ENCODE results near the gene EHBP1.

Gene EHBP1

GRCh38 chr2:62783679-62784078, 78.2 kb downstream of the EHBP1 start:
- no peak for DNase-seq

DNA sequence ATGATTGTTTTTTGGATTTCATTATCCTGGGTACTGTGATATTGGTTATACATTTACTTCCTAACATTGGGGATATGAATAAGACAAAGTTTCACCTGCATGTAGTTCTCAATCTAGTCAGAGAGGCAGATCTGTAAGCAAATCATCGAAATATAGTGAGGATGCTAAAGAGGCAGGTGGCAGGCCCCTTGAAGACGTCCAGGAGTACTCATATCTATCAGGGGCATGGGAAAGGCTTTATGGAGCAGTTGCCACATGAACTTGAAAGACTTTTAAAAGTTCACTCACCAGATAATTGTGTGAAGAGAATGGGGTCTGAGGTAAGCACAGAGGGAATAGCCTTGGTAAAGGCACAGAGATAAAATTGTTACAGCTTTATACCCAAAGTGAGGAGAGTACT, 78.8 kb downstream of the EHBP1 start:
- no peak for DNase-seq

GRCh38 chr2:62785216-62785615, 79.7 kb downstream of the EHBP1 start:
- DNase-seq = no peak

DNA sequence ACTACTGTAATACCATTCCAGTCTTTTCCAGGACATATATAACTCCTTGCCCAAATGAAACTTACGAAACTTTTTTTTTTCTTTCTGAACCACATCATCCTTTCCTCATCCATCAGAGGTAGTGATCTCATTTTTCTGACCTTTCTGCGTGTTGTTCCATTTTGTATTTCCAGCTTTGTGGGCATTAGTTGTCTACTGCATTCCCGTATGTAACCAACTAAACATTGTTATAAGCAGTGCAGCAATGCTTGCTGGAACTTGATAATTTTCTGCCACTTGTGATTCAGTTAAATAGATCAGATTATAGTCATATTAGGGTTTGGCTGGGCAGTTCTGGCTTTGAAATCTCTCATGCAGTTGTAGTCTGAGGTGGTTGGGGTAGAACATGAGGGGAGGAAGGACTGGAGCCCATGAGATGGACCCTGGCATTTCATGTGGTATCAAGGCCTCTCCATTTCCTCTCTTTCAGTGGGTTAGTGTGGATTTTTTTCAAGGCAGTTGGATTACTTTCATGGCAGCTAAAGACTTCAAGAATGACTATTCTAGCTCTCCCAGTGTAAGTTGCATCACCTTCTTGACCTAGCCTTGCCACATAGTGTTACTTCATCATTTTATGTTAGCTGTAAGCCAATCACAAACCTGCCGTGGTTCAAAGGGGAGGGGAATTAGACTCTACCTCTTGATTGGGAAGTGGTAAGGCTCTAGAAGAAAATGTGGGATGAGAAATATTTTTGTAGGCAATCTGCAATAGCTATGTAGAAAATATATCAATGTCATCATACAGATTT, 80.5 kb downstream of the EHBP1 start:
- no peak for DNase-seq

GRCh38 chr2:62787386-62787785, 81.9 kb downstream of the EHBP1 start:
- DNase-seq = no peak

- DNase-seq = no peak
Measured at GRCh38 chr2:62789518-62789917, 84.0 kb downstream of the EHBP1 start.

DNA sequence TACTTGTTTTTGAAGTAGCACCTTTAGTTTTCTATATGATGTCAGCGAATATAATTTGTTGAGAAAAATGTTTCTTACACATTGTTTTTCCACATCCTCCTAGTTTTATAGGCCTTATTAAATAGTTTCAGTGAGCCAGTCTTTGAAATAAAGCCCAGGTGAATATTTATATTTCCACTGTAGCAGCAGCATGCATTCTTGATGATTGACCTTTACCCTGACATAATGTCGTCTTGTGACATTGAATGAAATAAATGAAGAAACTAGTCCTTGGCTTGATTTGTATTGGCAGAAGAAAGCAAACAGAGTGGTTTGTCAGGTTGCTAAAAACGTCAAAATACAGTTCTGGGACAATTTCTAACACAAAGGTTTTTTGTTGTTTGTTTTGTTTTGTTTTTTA, 84.4 kb downstream of the EHBP1 start:
- no peak for DNase-seq

- no peak for DNase-seq
Measured at GRCh38 chr2:62792408-62792807, 86.9 kb downstream of the EHBP1 start.

DNA sequence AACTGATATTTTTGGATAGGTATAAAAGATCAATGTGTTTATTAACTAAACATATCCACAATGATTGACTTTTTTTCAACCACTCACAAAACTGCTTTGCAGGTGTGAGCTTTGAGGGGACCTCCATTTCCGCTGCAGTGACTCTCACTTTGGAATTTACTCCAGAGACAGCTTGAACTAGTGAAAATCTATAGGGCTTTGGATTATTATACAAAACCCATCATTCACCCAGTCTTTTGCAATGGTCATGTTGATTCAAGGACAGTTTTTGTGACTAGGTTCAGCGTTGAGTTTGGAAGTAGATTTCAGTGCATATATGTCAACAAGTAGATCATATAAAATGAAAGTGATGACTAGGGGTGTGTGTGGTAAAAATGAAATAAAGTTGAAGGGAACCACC, 87.7 kb downstream of the EHBP1 start:
- DNase-seq = no peak

DNA sequence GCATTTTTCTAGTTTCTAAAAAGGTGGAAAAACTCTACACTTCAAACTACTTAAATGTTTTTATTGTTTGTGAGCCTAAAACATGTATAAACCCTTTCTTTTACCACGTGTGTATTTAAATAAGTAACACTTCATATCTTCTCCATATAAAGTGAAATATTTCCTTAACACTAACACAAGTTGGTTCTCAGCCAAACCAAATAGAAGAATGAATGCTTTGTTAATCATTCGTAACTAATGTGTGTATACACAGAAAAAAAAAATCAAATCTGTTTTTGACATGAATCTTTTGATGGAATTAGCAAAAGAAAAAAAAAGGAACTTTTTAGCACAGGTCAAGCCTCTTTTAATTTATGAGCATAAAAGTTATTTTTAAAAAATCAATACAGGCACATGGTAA, 89.3 kb downstream of the EHBP1 start:
- no peak for DNase-seq

- DNase-seq = no peak
Measured at GRCh38 chr2:62795341-62795740, 89.8 kb downstream of the EHBP1 start.

DNA sequence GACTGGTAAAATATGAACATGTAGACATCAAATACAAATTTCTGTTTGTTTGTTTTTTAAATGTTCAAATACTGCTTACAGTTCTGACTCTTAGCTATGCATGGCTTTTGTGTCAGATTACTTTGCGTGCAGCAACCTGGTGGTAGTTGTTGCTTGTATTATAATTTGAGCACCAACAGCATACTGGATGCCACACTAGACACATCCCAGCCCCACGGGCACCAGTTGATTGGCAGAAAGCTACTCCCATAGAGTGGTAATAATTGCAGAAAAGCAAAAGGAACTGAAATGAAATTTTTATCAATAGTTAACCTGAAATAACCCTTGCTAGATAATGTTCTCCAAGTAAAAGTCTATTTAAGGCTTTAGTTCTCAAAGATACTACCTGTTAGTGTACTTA, 91.6 kb downstream of the EHBP1 start:
- no peak for DNase-seq

- DNase-seq = no peak
Measured at GRCh38 chr2:62800618-62801017, 95.1 kb downstream of the EHBP1 start.

DNA sequence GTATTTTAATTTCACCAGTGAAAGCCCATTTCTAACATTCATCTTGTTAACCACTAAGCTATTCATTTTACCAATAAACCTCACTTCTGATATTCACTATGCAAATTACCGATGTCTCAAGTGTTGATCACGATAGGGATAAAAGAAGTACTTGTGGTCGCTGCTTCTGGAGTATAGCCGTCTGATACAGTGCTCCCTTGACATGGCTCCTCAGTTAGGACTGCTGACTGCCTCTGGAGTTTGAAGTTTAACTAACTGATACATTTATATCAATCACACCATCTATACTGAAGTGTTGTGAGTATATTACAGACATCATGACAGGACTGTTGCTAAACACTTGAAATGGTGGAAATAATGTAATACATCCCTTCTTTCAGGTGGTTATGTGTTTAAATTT, 95.6 kb downstream of the EHBP1 start:
- no peak for DNase-seq

- DNase-seq = no peak
Measured at GRCh38 chr2:62801814-62802523, 96.5 kb downstream of the EHBP1 start.

DNA sequence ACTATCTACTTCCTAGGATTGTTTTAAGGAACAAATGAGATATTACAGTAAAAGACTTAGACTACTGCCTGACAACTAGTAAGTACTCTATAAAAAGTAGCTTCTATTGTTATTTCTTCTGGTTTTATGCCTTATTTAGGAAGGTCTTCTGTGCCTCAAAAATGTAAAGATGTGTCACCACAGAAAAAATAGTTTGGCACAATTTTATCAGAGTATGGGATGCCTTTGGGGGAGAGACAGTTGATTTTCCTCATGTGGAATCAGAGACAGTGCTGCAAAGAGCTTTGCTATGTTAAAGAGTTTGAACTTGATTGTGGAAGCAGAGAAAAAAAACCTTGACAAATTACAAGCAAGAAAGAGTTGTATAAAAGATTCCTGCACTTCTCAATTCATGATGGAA, 98.4 kb downstream of the EHBP1 start:
- DNase-seq = no peak

DNA sequence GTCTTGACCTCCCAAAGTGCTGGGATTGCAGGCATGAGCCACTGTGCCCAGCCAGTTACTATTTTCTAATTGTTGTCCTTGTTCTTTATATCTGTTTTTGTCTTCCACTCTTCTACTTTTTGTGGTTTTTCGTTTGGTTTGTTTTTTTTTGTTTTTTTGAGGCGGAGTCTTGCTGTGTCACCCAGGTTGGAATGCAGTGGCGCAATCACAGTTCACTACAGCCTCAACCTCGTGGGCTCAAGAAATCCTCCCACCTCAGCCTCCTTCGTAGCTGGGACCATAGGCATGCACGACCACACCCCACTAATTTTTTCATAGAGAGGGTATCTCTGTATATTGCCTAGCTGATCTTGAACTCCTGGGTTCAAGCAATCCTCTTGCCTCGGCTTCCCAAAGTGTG, 100.7 kb downstream of the EHBP1 start:
- DNase-seq = no peak

- no peak for DNase-seq
Measured at GRCh38 chr2:62808554-62808953, 103.0 kb downstream of the EHBP1 start.

- no peak for DNase-seq
Measured at GRCh38 chr2:62811086-62811485, 105.6 kb downstream of the EHBP1 start.

GRCh38 chr2:62811972-62812371, 106.5 kb downstream of the EHBP1 start:
- no peak for DNase-seq

- no peak for DNase-seq
Measured at GRCh38 chr2:62812921-62813825, 107.7 kb downstream of the EHBP1 start.

DNA sequence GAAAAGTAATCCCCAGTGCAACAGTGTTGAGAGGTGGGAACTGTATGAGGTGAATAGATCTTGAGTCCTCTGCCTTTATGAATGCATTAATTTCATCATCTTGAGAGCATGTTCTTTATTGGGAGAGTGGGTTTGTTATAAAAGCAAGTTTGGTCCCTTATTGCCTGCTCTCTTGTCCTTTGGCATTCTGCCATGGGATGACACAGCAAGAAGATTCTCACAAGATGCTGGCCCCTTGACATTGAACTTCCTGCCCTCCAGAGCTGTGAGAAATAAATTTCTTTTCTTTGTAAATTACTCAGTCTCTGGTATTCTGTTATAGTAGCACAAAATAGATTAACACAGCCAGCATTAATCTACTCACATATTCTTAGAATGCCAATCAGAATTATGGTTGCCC, 108.6 kb downstream of the EHBP1 start:
- no peak for DNase-seq
